AG09319 (cell line): ENCODE measurements around the gene IGSF5.
"Not testable (repeated sequence)": the region's sequence is repeated elsewhere in the genome, so short reads cannot be mapped to it uniquely, and the experiment has no call there.

Experiments used
- DNase-seq: peaks from one replicate; pipeline ENCODE4 v3.0.0-alpha.2; 2010; ENCODE audit warnings: low read depth; ENCODE audit errors: extremely low read depth
- CTCF ChIP-seq: IDR thresholded peaks from 2 replicates; pipeline ENCODE4 v1.5.1; 2011; ENCODE audit warnings: low read depth, mild to moderate bottlenecking, inconsistent platforms, low read length, moderate library complexity

IGSF5 gene

DNA sequence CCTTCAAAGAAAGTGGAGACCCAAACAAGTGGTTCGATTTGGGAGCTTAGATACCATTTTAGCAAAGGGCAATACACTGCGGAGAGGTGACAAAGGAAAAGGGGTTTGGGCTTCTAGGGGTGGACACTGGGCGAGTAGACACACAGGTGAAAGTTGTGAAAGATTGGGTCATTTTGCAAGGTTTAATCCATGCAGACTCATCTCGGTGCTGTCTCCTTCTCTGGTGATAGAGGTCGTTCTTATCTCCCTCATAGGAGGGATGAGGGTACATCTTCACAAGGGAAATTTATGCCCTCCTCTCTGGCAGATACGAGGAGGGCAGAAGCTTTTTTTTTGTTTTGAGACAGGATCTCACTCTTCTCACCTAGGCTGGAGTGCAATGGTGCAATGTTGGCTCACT lies 6.4 kb upstream of the IGSF5 start:
- TF ChIP-seq CTCF = no peak
- DNase-seq = no peak

DNA sequence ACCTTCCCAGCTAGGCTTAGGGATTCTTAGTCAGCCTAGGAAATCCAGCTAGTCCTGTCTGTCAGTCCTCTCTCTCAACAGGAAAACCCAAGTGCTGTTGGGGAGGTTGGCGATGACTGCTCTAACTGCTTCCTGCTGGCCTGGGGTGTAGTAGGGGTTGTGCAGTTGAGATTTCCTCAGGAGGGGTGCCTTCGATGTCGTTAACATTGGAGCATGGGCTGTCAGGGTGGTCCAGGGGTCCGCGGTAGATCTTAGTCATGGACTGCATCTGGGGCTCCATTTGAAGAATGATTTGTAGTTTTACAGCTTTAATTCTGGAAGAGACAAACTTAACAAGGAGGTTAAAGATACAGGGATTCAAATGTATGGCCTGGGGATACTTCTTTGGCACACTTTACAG lies 5.5 kb upstream of the IGSF5 start:
- not testable (repeated sequence) for DNase-seq

DNA sequence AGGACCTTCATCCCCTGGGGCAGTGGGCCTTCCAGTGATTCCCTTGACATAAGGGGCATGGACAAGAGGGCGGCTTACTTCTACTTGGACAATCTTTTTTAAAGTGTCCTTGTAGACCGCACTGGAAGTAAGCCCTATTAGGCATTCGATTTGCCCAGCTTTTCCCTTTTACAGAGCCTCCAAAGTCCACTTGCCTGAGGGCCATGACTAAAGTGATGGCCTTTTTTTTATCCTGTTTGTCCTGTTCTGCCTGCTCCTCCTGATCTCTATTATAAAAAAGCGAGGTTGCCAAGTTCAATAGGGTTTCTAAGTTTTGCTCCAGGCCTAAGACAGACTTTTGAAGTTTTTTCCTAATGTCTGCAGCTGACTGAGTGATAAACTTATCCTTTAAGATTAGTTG lies 2.4 kb upstream of the IGSF5 start:
- not testable (repeated sequence) for DNase-seq

GRCh38 chr21:39745332-39745731 lies 349 bp downstream of the IGSF5 start:
- DNase-seq = not testable (repeated sequence)

GRCh38 chr21:39750670-39751069 lies 5.7 kb downstream of the IGSF5 start:
- no peak for DNase-seq
- TF ChIP-seq CTCF = no peak

- TF ChIP-seq CTCF = no peak
- DNase-seq = no peak
These were observed 9.8 kb downstream of the IGSF5 start for GRCh38 chr21:39754811-39755210.

DNA sequence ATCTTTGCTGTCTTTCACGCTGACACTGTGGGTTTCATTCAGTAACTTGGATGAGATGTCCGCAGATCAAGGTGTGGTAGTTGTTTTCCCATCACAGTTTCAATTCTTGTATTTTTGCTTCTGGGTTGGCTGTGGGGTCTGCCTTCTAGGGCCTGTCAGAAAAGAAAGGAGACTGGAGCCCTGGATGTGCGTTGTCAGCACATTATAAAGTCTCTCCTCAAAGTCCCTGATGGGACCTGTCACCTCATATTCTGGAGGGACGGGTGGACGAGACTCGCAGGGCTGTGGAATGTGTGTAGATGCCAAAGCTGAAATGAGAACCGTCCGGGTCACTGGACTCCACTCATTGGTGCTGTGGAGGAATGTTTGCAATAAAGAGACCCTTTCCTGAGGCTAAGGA lies 11.3 kb downstream of the IGSF5 start:
- no peak for TF ChIP-seq CTCF
- DNase-seq = no peak

DNA sequence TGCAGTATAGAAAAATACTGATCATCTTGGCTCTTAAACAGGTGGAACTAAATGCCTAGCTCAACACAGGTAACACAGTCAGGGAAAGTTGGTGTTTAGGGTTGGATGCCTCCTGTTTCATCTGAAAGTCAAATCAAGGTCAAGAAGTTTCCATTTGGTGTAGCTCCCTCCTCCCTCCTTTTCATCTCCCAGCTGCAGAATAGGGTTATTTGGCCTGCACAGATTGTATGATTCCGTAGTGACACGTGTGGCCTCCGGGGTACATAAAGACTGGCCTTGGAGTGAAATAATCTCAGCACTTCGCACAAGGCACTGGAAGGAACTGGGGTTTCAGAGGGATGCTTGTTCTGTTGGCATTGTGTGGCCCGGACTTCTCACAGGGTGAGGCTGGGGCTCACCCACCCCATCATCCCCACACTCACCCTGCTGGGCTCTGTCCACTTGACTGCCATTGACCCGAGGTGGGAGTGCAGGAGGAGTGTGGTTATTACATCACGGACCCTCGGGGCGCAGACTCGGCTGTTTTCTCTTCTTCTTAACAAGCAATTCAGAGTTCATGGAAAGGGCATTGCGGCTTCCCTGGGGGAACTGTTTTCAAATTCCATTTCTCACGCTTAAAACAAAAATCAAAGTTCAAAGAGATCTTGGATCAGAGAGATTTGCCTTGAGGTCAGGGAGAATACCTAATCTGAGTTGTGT lies 18.4 kb downstream of the IGSF5 start:
- TF ChIP-seq CTCF = no peak
- no peak for DNase-seq

DNA sequence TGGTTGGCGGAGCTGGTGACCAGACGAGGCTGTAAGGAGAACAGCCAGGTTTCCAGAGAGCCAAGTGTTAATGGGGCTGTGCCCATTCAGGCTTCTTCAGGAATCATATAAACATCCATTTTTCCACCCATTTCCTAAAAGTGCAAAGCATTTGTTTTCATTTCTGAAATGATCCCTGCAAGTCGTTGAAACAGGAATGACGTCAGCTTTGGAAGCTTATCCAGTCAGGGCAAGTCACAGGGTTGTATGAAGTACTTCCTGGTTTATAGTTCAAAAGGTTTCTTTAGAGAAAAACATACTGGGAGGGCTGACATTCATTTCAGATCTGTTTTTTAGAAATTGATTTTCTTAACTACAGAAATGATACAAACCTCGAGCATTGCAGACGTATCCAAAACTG lies 29.2 kb downstream of the IGSF5 start:
- DNase-seq = no peak

More for the DNA sequence above, 29.2 kb downstream of the IGSF5 start:
- no peak for TF ChIP-seq CTCF
